Body of pancreas (tissue), 4 donors: ENCODE measurements around the gene HSF2BP.

Experiments used
- CTCF ChIP-seq, 7 experiments: fragments of 450-650 bp in 4 of 7; fragments of 200-600 bp in 3 of 7; sonication (generic) in 3 of 7; IDR thresholded peaks; one replicate each; pipeline ENCODE4 v1.5.1; 2016 to 2019; ENCODE audit warnings: antibody characterized with exemption in 7 of 7
- POLR2A ChIP-seq, 3 donors: fragments of 450-650 bp; IDR thresholded peaks; one replicate each; pipeline ENCODE4 v1.6.1; 2016; ENCODE audit warnings: antibody characterized with exemption in 3 of 3, mild to moderate bottlenecking in 2 of 3

- no peak for TF ChIP-seq CTCF (IDR thresholded peaks at IDR 0.05)
- TF ChIP-seq POLR2A (IDR thresholded peaks at IDR 0.05) = no peak
These were observed 53.7 kb downstream of the HSF2BP start for GRCh38 chr21:43605320-43606215.
